A549 treated with CORT108297 at 1 μM for 4 hours (cell line): ENCODE results near the gene BANP. TPM values are rescaled to one million over a fixed set of nuclear protein-coding genes. Genes with fewer than 3 reads are reported as not detected.

Experiments used
- total RNA-seq: library from RNA; stranded (reverse); fragments of 200-300 nt; extraction: Qiagen RNA extraction; gene quantifications from 5 replicates; pipeline ENCODE4 v1.2.3, GENCODE V29; 2022

The BANP gene
- 17.3 to 20.5 TPM (median 19.2 TPM) in 5 replicates for total RNA-seq

GRCh38 chr16:87950765-87951551 lies at the start of gene BANP:
Gene BANP, plus strand, starts transcription at chr16:87951434. Its CDS starts 23,682 bp downstream, at chr16:87975116.

GRCh38 chr16:87936375-87937230 lies 14.6 kb upstream of the BANP start, which contains the start of gene CA5A:
Gene CA5A, minus strand, starts transcription at chr16:87936529. Its CDS starts 79 bp downstream, at chr16:87936450.

Other genes with a start within 250 kb of the BANP start
- 34.6 to 44.4 TPM (median 42.2 TPM) in 5 replicates for gene KLHDC4, start 185.4 kb upstream of the BANP start, total RNA-seq
- 758 to 1,020 TPM (median 979 TPM) in 5 replicates for gene SLC7A5, start 81.9 kb upstream of the BANP start, total RNA-seq
- gene CA5A, start 14.9 kb upstream of the BANP start, total RNA-seq = not detected in 5 replicates